Measurements from ENCODE around the gene PHYKPL.
"Not testable (repeated sequence)": the region's sequence is repeated elsewhere in the genome, so short reads cannot be mapped to it uniquely, and the experiment has no call there.

The PHYKPL gene

GRCh38 chr5:178240766-178241165 is 8.2 kb upstream of the PHYKPL start:
- Histone ChIP-seq H4K20me1 (ENCODE audit: insufficient read depth, low read length) (no peaks in the 10 kb centered on the region), H3K9me2 (ENCODE audit: low read depth, low read length) (no peaks in the 10 kb centered on the region), H3K79me2 (ENCODE audit: insufficient read depth, low read length) (no peaks in the 10 kb centered on the region), H2AFZ (ENCODE audit: low read length) (no peak overlapping the region), H3K4me2 (ENCODE audit: low read length) (no peak overlapping the region), H3F3A (ENCODE audit: insufficient read depth, low read length) (no peaks in the 10 kb centered on the region), H3K4me1 (ENCODE audit: insufficient read depth, low read length, severe bottlenecking) (peaks cover 20% of the 10 kb centered on the region), H3K4me3 (ENCODE audit: low read depth, low read length, poor library complexity, severe bottlenecking) (no peak overlapping the region), H3K9me3 (ENCODE audit: low read length) (no peaks in the 10 kb centered on the region), H3K36me3 (ENCODE audit: insufficient read depth, low read length) (no peaks in the 10 kb centered on the region), H3K27me3 (ENCODE audit: insufficient read depth, low read length) (no peaks in the 10 kb centered on the region), H3K27ac (ENCODE audit: low read depth, low read length, poor library complexity, severe bottlenecking) (no peak overlapping the region), H3K9ac (ENCODE audit: low read length) (no peak overlapping the region)
- TF ChIP-seq CTCF (IDR thresholded peaks at IDR 0.05; ENCODE audit: low read length) (no peak), EZH2 (IDR thresholded peaks at IDR 0.05; ENCODE audit: borderline replicate concordance, low read length) (no peak)

GRCh38 chr5:178240341-178240741 is 7.7 kb upstream of the PHYKPL start:
- no peak for TF ChIP-seq CTCF (IDR thresholded peaks at IDR 0.05; ENCODE audit: low read length)
- TF ChIP-seq EZH2 (IDR thresholded peaks at IDR 0.05; ENCODE audit: borderline replicate concordance, low read length), result no peak
- Histone ChIP-seq H3K9me2 (ENCODE audit: low read depth, low read length) (no peaks in the 10 kb centered on the region), H3K27me3 (ENCODE audit: insufficient read depth, low read length) (no peaks in the 10 kb centered on the region), H3K4me2 (ENCODE audit: low read length) (no peak overlapping the region), H3K9ac (ENCODE audit: low read length) (no peak overlapping the region), H3F3A (ENCODE audit: insufficient read depth, low read length) (no peaks in the 10 kb centered on the region), H4K20me1 (ENCODE audit: insufficient read depth, low read length) (no peaks in the 10 kb centered on the region), H3K9me3 (ENCODE audit: low read length) (no peaks in the 10 kb centered on the region), H2AFZ (ENCODE audit: low read length) (no peak overlapping the region), H3K27ac (ENCODE audit: low read depth, low read length, poor library complexity, severe bottlenecking) (no peak overlapping the region), H3K4me3 (ENCODE audit: low read depth, low read length, poor library complexity, severe bottlenecking) (no peak overlapping the region), H3K4me1 (ENCODE audit: insufficient read depth, low read length, severe bottlenecking) (peaks cover 20% of the 10 kb centered on the region), H3K79me2 (ENCODE audit: insufficient read depth, low read length) (no peaks in the 10 kb centered on the region), H3K36me3 (ENCODE audit: insufficient read depth, low read length) (no peaks in the 10 kb centered on the region)

- H4K20me1 ChIP-seq (ENCODE audit: insufficient read depth, low read length); H3F3A ChIP-seq (ENCODE audit: insufficient read depth, low read length); H3K9me2 ChIP-seq (ENCODE audit: low read depth, low read length); H3K4me3 ChIP-seq (ENCODE audit: low read depth, low read length, poor library complexity, severe bottlenecking); H2AFZ ChIP-seq (ENCODE audit: low read length); H3K9me3 ChIP-seq (ENCODE audit: low read length); H3K36me3 ChIP-seq (ENCODE audit: insufficient read depth, low read length); H3K27me3 ChIP-seq (ENCODE audit: insufficient read depth, low read length); H3K4me2 ChIP-seq (ENCODE audit: low read length); H3K9ac ChIP-seq (ENCODE audit: low read length); H3K27ac ChIP-seq (ENCODE audit: low read depth, low read length, poor library complexity, severe bottlenecking); H3K79me2 ChIP-seq (ENCODE audit: insufficient read depth, low read length): not testable (repeated sequence)
- peaks cover 20% of the 10 kb centered on the region for H3K4me1 ChIP-seq (ENCODE audit: insufficient read depth, low read length, severe bottlenecking)
Observed at GRCh38 chr5:178239626-178240301, 7.2 kb upstream of the PHYKPL start.
